GM12878 (cell line): ENCODE results near the gene SEMA5B. TPM values are rescaled to one million over a fixed set of nuclear protein-coding genes. Genes with fewer than 3 reads are reported as not detected.

ENCODE experiments used
- ATAC-seq: fragments of 200-7000 bp; cut with Tn5 transposase; 3 replicates; pipeline ENCODE4 v1.9.1; 2020; ENCODE audit warnings: mild to moderate bottlenecking, moderate library complexity
- BruUV-seq: library from RNA; stranded (reverse); fragments of 400-500 nt; replicated peaks from 2 replicates; lab custom pipeline; 2021; lab: Mats Ljungman, UMichigan
- CTCF ChIA-PET: fragments of 300-600 bp; sonication (Branson Sonifier 250); formaldehyde crosslinking; extraction: SDS; loops from one replicate; lab custom pipeline; 2021; ENCODE audit warnings: inconsistent platforms; lab: Yijun Ruan, JAX
- POLR2A ChIA-PET: fragments of 350-600 bp; formaldehyde crosslinking; extraction: SDS; loops from one replicate; lab custom pipeline; 2021; ENCODE audit warnings: inconsistent platforms; lab: Charles Lee
- RAD21 ChIA-PET: fragments of 300-600 bp; sonication (Branson Sonifier 250); formaldehyde crosslinking; loops from one replicate; lab custom pipeline; 2023; ENCODE audit warnings: antibody characterized with exemption; ENCODE audit not compliant: unreplicated experiment; lab: Charles Lee
- SMC1A ChIA-PET: fragments of 300-600 bp; sonication (Branson Sonifier 250); formaldehyde crosslinking; loops from one replicate; lab custom pipeline; 2023; ENCODE audit not compliant: unreplicated experiment, uncharacterized antibody; lab: Charles Lee
- DNase-seq: peaks from one replicate; pipeline ENCODE4 v3.0.0-alpha.2; 2011; ENCODE audit warnings: low read depth, low spot score
- FAIRE-seq: peaks from 3 replicates; lab custom pipeline; 2011; peaks lifted over from hg19 to GRCh38; lab: Jason Lieb, UNC
- H2AFZ ChIP-seq: 2 replicates; pipeline ENCODE4 v1.6.0; 2011; ENCODE audit warnings: low read depth, low read length, control low read depth; ENCODE audit not compliant: control insufficient read depth
- H3K27ac ChIP-seq: 2 replicates; pipeline ENCODE4 v1.5.1; 2011; ENCODE audit warnings: control low read depth; ENCODE audit not compliant: control insufficient read depth, insufficient read depth
- H3K27me3 ChIP-seq, 2 experiments: replicated peaks in 1 of 2; 2 replicates each; pipeline versions ENCODE4 v1.6.0 to v1.6.1; 2011; ENCODE audit warnings: low read length in 1 of 2; ENCODE audit not compliant: control insufficient read depth in 2 of 2, insufficient read depth in 2 of 2
- H3K36me3 ChIP-seq, 2 experiments: 2 replicates each; pipeline ENCODE4 v1.5.1; 2011; ENCODE audit warnings: low read length in 1 of 2; ENCODE audit not compliant: control insufficient read depth in 2 of 2, insufficient read depth in 2 of 2
- H3K4me1 ChIP-seq: 2 replicates; pipeline ENCODE4 v1.6.1; 2011; ENCODE audit warnings: mild to moderate bottlenecking, low read length, moderate library complexity, mixed read lengths; ENCODE audit not compliant: control insufficient read depth, insufficient read depth
- H3K4me2 ChIP-seq: 2 replicates; pipeline ENCODE4 v1.6.0; 2011; ENCODE audit warnings: control low read depth; ENCODE audit not compliant: control insufficient read depth, insufficient read depth
- H3K4me3 ChIP-seq: fragments of 200-600 bp; sonication (generic); 2 replicates; pipeline ENCODE4 v1.5.1; 2016
- H3K79me2 ChIP-seq: 2 replicates; pipeline ENCODE4 v1.6.0; 2011; ENCODE audit warnings: low read length; ENCODE audit not compliant: control insufficient read depth, insufficient read depth
- H3K9ac ChIP-seq: 2 replicates; pipeline ENCODE4 v1.8.0; 2011; ENCODE audit warnings: low read length, control low read depth, mixed read lengths; ENCODE audit not compliant: control insufficient read depth, insufficient read depth
- H3K9me3 ChIP-seq: replicated peaks from 3 replicates; pipeline ENCODE4 v1.5.1; 2011; ENCODE audit warnings: mild to moderate bottlenecking, low read length; ENCODE audit not compliant: control insufficient read depth, insufficient read depth
- H4K20me1 ChIP-seq: 2 replicates; pipeline ENCODE4 v1.6.0; 2011; ENCODE audit not compliant: control insufficient read depth, insufficient read depth
- ATF7 ChIP-seq: fragments of 450-650 bp; IDR thresholded peaks from 2 replicates; pipeline ENCODE4 v1.6.1; 2016; ENCODE audit warnings: low read depth, mild to moderate bottlenecking
- CTCF ChIP-seq, 3 experiments: IDR thresholded peaks in 2 of 3; conservative IDR thresholded peaks in 1 of 3; 2 replicates each; pipeline ENCODE4 v1.5.1; 2011; ENCODE audit warnings: low read depth in 3 of 3, low read length in 3 of 3, mild to moderate bottlenecking in 3 of 3, control low read depth in 2 of 3, moderate library complexity in 2 of 3, inconsistent platforms in 1 of 3, mixed read lengths in 1 of 3; ENCODE audit not compliant: control insufficient read depth in 2 of 3, insufficient read depth in 1 of 3; ENCODE audit errors: extremely low read depth in 1 of 3
- ETV6 ChIP-seq, 2 experiments: fragments of 450-650 bp in 1 of 2; IDR thresholded peaks in 1 of 2; conservative IDR thresholded peaks in 1 of 2; 2 replicates each; pipeline ENCODE4 v1.6.1; 2014; ENCODE audit warnings: antibody characterized with exemption in 1 of 2, borderline replicate concordance in 1 of 2, low read depth in 1 of 2, mild to moderate bottlenecking in 1 of 2, moderate library complexity in 1 of 2
- GABPA ChIP-seq: IDR thresholded peaks from 2 replicates; pipeline ENCODE4 v1.6.1; 2014; ENCODE audit warnings: antibody characterized with exemption, low read depth, mild to moderate bottlenecking, inconsistent platforms
- HDAC2 ChIP-seq: fragments of 200-600 bp; sonication (generic); IDR thresholded peaks from 2 replicates; pipeline ENCODE4 v1.6.1; 2017
- KAT2A ChIP-seq: conservative IDR thresholded peaks from 2 replicates; pipeline ENCODE4 v1.6.1; 2011; ENCODE audit warnings: low read depth, low read length; ENCODE audit not compliant: control insufficient read depth
- MTA3 ChIP-seq: IDR thresholded peaks from 2 replicates; pipeline ENCODE4 v1.6.1; 2012; ENCODE audit warnings: low read length, inconsistent platforms, borderline replicate concordance
- MYC ChIP-seq: IDR thresholded peaks from 2 replicates; pipeline ENCODE4 v1.6.1; 2011; ENCODE audit warnings: mild to moderate bottlenecking, low read length, moderate library complexity, inconsistent platforms; ENCODE audit not compliant: insufficient read depth, insufficient replicate concordance, insufficient read length, severe bottlenecking
- NFIC ChIP-seq: IDR thresholded peaks from 2 replicates; pipeline ENCODE4 v1.6.1; 2012; ENCODE audit warnings: low read depth, mild to moderate bottlenecking, inconsistent platforms, low read length, moderate library complexity
- NR2C2 ChIP-seq: IDR thresholded peaks from 2 replicates; pipeline ENCODE4 v1.6.1; 2011; ENCODE audit warnings: borderline replicate concordance, low read depth; ENCODE audit not compliant: control insufficient read depth, insufficient read length
- RUNX3 ChIP-seq: IDR thresholded peaks from 2 replicates; pipeline ENCODE4 v1.6.1; 2012; ENCODE audit warnings: low read length, inconsistent platforms
- SMAD1 ChIP-seq: fragments of 450-650 bp; IDR thresholded peaks from 2 replicates; pipeline ENCODE4 v1.6.1; 2018; ENCODE audit warnings: mild to moderate bottlenecking, low read depth; ENCODE audit not compliant: partially characterized antibody
- TARDBP ChIP-seq: IDR thresholded peaks from 2 replicates; pipeline ENCODE4 v1.6.1; 2016; ENCODE audit warnings: borderline replicate concordance
- YBX1 ChIP-seq: fragments of 450-650 bp; IDR thresholded peaks from 2 replicates; pipeline ENCODE4 v1.6.1; 2016; ENCODE audit warnings: antibody characterized with exemption
- ZBTB40 ChIP-seq: fragments of 450-650 bp; IDR thresholded peaks from 2 replicates; pipeline ENCODE4 v1.6.1; 2016; ENCODE audit warnings: mild to moderate bottlenecking, moderate library complexity, borderline replicate concordance
- WGBS: methylation state at CpG from one replicate; pipeline ENCODE4 v1.1.6; 2016; ENCODE audit warnings: low lambda C conversion rate; ENCODE audit not compliant: insufficient replicate concordance, insufficient coverage; ENCODE audit errors: missing lambda C conversion rate; 5-methylcytosine and 5-hydroxymethylcytosine counted together
- in situ Hi-C: fragments of 300-500 bp; cut with MboI; formaldehyde crosslinking; loops from 9 replicates; pipeline ENCODE4 v1.14.3; 2018; ENCODE audit warnings: mixed read lengths
- intact Hi-C: fragments of 100-400 bp; cut with micrococcal nuclease; formaldehyde crosslinking; loops from one replicate; pipeline ENCODE4 v1.14.2; 2022; ENCODE audit not compliant: unreplicated experiment
- polyA plus RNA-seq, 11 experiments: library from polyadenylated mRNA; depleted of rRNA in 4 of 11; unstranded in 6 of 11; stranded (reverse) in 5 of 11; fragments of >200 nt; fragmentation: Nextera tagmentation in 4 of 11; fragmentation: Illumina TruSeq in 1 of 11; extraction: Ambion mirVana in 4 of 11; extraction: Trizol in 1 of 11; gene quantifications; 1 replicate in 1 of 11; 2 replicates in 10 of 11; pipeline versions ENCODE4 v1.2.1 to v1.2.3, GENCODE V29; 2011 to 2016; ENCODE audit warnings: inconsistent platforms in 2 of 11, missing spikeins in 2 of 11, low read depth in 1 of 11
- total RNA-seq, 4 experiments: library from RNA; depleted of rRNA in 3 of 4; stranded (reverse); fragments of >200 nt in 3 of 4; fragmentation: Illumina TruSeq in 1 of 4; extraction: Trizol in 1 of 4; gene quantifications; 2 replicates each; pipeline versions ENCODE4 v1.2.1 to v1.2.3, GENCODE V29; 2013 to 2021

SEMA5B gene
- total and polyA plus RNA-seq, 10 of the 15 experiments (the other 5 are each of a cell fraction or from before 2014, with no cell fraction given): 0.05 TPM; not detected in 9

DNA sequence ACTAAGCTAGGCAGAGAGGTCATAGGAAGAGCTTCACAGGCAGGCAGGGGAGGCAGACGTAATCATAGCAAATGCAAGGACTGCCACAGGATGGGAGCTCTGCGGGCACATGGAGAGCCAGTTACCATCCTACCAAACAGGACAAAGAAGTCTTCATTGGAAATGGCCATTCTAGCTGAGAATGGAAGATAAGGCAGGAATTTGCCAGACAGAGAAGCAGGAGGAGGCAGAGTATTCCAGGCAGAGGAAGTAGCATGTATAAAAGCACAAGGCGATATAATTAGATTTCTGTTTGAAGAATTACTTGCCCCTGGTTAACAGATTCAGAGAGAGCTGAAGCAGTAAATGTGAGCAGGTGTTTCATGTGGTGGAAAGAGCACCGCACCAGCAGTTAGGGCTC lies 3.5 kb upstream of the SEMA5B start:
- no peak overlapping the region for H3K9ac ChIP-seq
- ChIA-PET SMC1A (interaction anchor here (0.7 to 1.9 kb wide), 5 partner anchors 89 to 1485 kb away, joined by 3 to 9 read pairs (median 4); partner anchors contain the start of gene POLQ), CTCF (interaction anchor here (0.6 to 2.9 kb wide), 6 partner anchors 8 to 276 kb away, joined by 3 to 13 read pairs (median 5); no protein-coding TSS in a partner anchor), POLR2A (no interaction called here), RAD21 (interaction anchor here (1.3 to 5.7 kb wide), 3 partner anchors 10 to 276 kb away, joined by 4 to 32 read pairs (median 6); no protein-coding TSS in a partner anchor)
- no peaks in the 10 kb centered on the region for H3K79me2 ChIP-seq
- in situ Hi-C loops (loop anchor here (5.0 kb wide), 1 partner anchor 274 kb away; no protein-coding TSS in a partner anchor), intact Hi-C loops (no loop called here)
- peaks cover 6% of the 10 kb centered on the region for H3K4me1 ChIP-seq
- H3K27me3 ChIP-seq: peaks cover 13 to 16% of the 10 kb centered on the region in 2 experiments; a peak in 3 of 4 replicates
- no peak overlapping the region for H3K4me2 ChIP-seq
- no peaks in the 10 kb centered on the region for H3K9me3 ChIP-seq
- no peaks in the 10 kb centered on the region; the same call in 1 of the 2 replicates for H4K20me1 ChIP-seq
- no peak for ATAC-seq
- H3K36me3 ChIP-seq: no peaks in the 10 kb centered on the region
- H3K27ac ChIP-seq: no peak overlapping the region
- 63% methylated on average over 4 of the region's 4 CpGs for WGBS
- no peak for FAIRE-seq
- no peak overlapping the region for H2AFZ ChIP-seq
- no peak overlapping the region for H3K4me3 ChIP-seq
- DNase-seq: no peak
- BruUV-seq: no TSS peak
- no peak for TF ChIP-seq SMAD1
- no peak for TF ChIP-seq RUNX3
- no peak for TF ChIP-seq MYC
- no peak for TF ChIP-seq TARDBP
- TF ChIP-seq GABPA: no peak
- TF ChIP-seq ATF7: no peak
- no peak for TF ChIP-seq NFIC
- TF ChIP-seq CTCF (IDR thresholded peaks at IDR 0.05 in 2 of 3, conservative IDR thresholded peaks at IDR 0.05 in 1 of 3; ENCODE audit: control insufficient read depth in 2 of 3, extremely low read depth in 1 of 3, insufficient read depth in 1 of 3, low read depth in 3 of 3, low read length in 3 of 3): no peak
- TF ChIP-seq HDAC2: no peak
- TF ChIP-seq YBX1: no peak
- no peak for TF ChIP-seq KAT2A
- no peak for TF ChIP-seq MTA3
- no peak for TF ChIP-seq ZBTB40
- TF ChIP-seq NR2C2: no peak
- TF ChIP-seq ETV6 (conservative IDR thresholded peaks at IDR 0.05 in 1 of 2, IDR thresholded peaks at IDR 0.05 in 1 of 2; ENCODE audit: borderline replicate concordance in 1 of 2, low read depth in 1 of 2): no peak
